NCI-H1694 treated with DMSO at 0.1 percent for 48 hours (cell line): Measurements from ENCODE around the gene XPO1.
"Not testable (repeated sequence)": the region's sequence is repeated elsewhere in the genome, so short reads cannot be mapped to it uniquely, and the experiment has no call there.

Source experiments
- DNase-seq: peaks from one replicate; lab custom pipeline; 2025; lab: John Stamatoyannopoulos, UW

XPO1 gene

GRCh38 chr2:61538200-61538919 is at the start of gene XPO1:
Gene XPO1 (minus strand): TSS chr2:61538356. CDS start chr2:61533897, 4,459 bp downstream.
- peak; percentile 99 for DNase-seq

DNA sequence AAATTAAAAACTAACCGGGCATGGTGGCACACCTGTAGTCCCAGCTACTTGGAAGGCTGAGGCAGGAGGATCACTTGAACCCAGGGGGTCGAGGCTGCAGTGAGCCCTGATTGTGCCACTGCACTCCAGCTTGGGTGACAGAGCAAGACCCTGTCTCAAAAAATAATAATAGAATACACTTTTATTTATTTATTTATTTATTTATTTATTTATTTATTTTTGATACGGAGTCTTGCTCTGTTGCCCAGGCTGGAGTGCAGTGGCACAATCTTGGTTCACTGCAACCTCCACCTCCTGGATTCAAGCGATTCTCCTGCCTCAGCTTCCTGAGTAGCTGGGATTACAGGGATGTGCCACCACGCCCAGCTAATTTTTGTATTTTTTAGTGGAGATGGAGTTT is 48.8 kb upstream of the XPO1 start:
- DNase-seq: not testable (repeated sequence)

DNA sequence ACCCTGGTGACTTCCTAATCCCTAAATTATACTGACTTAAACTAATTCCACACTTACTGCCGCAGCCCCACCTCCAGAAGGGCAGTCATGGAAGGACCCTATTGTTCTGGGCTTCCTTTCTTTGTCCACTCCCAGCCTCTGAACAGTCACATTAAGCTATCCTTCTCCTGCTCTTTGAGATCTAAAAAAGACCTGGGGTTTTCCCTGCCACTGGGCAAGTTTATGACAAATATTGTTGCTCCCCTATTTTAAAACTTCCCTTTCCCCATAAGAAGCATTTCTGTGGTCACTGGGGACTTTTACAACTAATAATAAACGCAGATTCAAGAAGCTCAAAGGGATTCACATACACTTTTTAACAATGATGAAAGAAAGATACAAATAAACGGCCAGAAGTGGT is 47.2 kb upstream of the XPO1 start:
- DNase-seq: no peak

GRCh38 chr2:61584368-61584767 is 46.2 kb upstream of the XPO1 start:
- not testable (repeated sequence) for DNase-seq

DNA sequence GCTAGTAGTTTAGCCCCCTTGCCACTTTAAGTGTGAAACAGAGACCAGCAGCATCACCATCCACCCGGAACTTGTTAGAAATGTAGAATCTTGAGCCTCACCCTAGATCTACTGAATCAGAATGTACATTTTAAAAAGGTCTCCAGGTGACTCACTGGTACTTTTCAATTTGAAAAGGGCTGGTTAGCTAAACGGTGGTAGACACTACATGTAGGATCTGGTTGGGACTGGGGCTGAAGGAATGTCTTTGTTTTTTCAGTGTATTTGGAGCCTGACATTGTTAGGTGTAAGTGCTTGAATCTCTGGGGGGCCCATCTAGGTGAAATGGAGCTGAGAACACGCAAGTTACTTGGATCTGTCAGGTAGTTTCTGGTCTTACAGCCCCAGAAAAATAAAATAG is 44.0 kb upstream of the XPO1 start:
- DNase-seq: no peak

GRCh38 chr2:61581716-61582115 is 43.6 kb upstream of the XPO1 start:
- DNase-seq: no peak

DNA sequence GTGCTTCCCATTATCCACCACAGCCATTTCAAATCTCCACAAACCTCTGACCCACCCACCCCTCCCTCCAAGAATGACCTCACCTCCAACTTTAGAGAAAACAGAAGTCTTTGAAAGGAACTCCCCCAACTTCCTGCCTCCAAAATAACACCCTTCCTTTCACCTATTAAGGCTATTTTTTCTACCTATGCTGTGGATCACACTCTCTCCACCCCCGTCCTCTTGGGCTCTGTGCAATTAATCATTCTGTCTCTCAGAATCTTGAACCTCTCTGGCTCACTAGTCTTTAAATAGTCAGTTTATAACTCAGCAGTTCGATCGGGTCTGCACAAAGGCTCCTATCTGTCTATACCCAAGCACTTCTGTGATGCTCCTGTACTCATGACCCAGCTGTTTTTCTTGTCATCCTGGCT is 37.3 kb upstream of the XPO1 start:
- no peak for DNase-seq

DNA sequence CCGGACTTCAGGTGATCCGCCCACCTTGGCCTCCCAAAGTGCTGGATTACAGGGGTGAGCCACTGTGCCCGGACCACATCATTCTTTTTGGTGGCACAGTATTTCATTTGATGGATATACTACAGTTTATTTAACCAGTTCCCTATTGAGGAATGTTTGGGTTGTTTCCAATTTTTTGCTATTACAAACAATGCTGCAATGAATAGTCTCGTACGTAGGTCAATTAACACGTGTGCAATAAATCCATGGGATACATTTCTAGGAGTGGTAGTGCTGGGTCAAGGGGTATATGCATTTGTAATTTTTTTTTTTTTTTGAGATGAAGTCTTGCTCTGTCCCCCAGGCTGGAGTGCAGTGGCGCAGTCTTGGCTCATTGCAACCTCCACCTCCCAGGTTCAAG is 28.4 kb upstream of the XPO1 start:
- DNase-seq: no peak

DNA sequence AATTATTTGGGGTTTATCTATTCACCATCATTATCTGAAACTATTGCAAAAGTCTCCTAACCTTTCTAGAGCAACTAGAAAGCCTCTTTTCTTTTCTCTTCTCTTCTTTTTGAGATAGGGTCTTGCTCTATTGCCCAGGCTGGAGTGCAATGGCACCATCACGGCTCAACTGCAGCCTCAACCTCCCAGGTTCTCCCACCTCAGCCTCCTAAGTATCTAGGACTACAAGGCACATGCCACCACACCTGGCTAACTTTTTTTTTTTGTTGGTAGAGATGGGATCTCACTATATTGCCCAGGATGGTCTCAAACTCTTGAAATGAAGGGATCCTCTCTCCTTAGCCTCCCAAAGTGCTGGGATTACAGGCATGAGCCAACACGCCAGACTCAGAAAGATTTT is 24.5 kb upstream of the XPO1 start:
- no peak for DNase-seq

DNA sequence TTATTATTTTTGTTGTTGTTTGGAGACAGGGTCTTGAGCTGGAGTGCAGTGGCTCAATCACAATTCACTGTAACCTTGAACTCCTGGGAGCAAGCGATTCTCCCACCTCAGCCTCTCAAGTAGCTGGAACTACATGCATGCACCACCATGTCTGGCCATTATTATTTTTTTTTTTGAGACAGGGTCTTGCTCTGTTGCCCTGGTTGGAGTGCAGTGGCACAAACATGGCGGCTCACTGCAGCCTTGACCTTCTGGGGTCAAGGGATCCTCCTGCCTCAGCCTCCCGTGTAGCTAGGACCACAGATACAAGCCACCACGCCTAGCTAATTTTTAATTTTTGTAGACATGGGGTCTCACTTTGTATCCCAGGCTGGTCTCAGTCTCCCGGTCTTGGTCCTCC is 20.0 kb upstream of the XPO1 start:
- no peak for DNase-seq

DNA sequence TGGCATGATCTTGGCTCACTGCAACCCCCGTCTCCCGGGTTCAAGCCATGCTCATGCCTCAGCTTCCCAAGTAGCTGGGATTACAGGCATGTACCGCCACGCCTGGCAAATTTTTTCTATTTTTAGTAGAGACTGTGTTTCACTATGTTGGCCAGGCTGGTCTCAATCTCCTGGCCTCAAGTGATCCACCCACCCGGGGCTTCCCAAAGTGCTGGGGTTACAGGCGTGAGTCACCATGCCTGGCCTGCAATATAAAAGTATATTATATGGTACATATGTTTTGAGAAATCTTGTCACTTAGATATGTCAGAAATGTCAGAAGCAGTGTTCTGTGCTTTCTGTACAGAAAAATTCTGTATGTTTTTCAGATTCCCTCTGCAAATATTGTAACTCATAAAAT is 19.2 kb upstream of the XPO1 start:
- no peak for DNase-seq

DNA sequence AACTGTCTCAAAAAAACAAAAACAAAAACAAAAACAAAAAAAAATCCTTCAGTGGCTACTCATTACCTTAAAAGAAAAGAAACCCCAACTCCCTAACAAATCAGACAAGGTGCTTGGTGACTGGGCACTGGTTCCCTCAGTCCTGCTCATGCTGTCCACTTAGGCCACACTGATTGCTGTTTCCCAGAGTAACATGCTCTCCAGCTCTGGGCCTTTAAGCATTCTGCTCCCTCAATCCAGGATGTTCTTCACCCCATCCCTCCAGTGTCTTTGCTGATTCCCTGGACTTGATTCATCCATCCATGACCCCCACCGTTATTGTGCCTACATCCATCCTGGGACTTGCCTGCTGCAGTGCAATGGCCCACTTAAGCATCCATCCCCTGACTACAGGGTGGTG is 16.4 kb upstream of the XPO1 start:
- no peak for DNase-seq

- no peak for DNase-seq
These were observed 12.4 kb upstream of the XPO1 start for GRCh38 chr2:61550375-61551209.

DNA sequence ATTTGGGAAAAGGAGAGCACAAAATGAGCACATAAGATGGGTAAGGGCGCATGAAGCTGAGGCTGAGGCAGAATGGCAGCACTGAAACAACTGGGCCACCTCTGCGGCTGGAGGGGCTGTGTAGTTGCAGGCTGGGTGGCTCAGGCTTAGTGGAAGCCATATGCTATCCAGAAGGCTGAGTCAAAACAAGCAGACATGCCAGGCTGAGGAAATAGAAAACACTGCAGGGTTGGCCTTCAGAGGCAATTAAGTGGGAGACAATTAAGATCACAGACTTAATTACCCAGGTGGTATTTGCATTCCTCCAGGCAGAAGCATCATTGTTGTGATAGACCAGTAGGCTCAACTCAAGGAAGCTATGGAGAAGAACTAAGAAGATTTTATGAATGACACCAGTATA is 11.4 kb upstream of the XPO1 start:
- peak; percentile 68 for DNase-seq

GRCh38 chr2:61543062-61543461 is 4.9 kb upstream of the XPO1 start:
- no peak for DNase-seq

DNA sequence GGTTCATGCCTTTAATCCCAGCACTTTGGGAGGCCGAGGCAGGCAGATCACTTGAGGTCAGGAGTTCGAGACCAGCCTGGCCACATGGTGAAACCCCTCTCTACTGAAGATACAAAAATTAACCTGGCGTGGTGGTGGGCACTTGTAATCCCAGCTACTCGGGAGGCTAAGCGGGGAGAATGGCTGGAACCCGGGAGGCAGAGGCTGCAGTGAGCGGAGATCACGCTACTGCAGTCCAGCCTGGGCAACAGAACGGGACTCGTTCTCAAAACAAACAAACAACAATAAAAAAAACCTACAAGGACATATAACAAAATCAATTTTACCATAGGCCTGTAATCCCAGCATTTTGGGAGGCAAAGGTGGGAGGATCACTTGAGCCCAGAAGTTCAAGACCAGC is 2.0 kb upstream of the XPO1 start:
- DNase-seq: not testable (repeated sequence)

DNA sequence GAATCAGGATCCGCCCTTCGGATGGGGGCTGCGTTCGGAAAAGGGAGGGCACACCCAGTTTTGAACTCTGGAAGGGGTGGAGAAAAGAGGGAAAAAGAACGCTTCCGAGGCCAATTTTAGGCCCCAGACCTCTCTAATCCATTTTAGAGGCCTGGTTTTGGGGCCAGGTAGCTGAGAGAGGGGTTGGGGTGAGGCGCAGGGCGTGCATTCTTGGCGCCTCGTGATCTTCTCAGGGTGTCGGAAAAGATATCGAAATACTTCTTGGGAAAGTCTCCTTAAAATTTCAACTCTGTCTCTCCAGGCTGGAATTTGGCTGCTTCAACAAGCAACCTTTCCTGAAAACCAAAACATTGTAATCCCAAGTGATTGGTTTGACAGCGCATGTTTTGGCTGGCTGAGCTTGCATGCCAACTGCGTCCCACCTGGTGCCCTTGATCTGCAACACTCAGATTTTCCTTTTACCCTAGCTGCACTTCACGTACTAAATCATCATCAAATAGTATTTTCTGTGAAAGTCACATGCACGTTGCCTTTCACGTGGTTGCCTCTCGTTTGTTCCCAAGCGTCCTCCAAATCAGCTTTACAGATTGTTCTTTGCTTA is 864 bp upstream of the XPO1 start:
- peak; percentile 80 for DNase-seq

DNA sequence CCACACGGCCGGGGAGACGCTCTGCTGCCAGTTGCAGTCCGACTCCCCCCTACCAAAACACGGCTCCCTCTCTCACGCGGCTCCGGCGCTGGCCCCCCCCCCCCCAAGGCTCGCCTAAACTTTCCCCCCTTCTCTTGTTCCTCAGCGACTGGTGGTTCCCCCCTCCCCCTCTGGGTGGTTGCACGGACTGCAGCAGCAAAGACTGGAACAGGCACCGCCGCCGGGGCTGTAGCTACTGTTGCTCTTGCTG is 281 bp downstream of the XPO1 start:
- DNase-seq: no peak

DNA sequence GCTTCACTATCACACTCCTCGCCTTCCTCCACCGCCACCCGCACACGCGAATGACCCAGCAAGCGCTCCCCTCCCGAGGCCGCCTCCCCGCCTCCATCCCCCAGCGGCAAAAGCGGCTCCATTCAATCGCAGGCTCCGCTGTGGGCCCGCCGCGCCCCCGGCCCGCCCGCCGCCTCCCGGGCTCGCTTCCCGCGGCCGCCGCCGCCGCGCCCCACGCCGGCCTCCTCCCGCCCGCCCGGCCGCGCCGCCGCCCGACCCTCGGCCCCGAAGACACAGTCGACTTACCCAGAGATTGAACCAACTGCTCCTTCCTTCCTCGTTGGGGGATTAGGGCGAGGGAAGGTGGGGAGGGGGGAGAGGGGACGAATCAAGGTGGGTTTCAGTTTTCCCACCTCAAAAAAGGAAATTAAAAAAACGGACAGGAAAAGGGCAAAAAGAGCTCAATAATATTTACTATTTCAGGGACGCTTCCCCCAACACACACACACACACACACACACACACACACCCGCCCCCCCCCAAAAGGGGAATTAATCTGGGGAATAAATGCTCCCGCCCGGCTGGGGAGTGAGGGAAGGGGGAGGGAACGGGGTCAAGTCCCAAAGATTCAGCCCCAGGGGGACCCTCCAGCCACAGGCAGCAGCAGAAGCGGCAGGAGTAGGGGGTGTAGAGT is 743 bp downstream of the XPO1 start:
- DNase-seq: no peak

- peak; percentile 86 for DNase-seq
These were observed 1.4 kb downstream of the XPO1 start for GRCh38 chr2:61536572-61537276.

GRCh38 chr2:61536180-61536571 is 2.0 kb downstream of the XPO1 start:
- no peak for DNase-seq

- DNase-seq: no peak
These were observed 2.7 kb downstream of the XPO1 start for GRCh38 chr2:61535449-61535848.
